ENCODE data around the gene STUM. TPM values are rescaled to one million over a fixed set of nuclear protein-coding genes. Genes with fewer than 3 reads are reported as not detected.

Gene STUM
- total RNA-seq, 1 experiment from 2014 or later: 0.11 TPM

DNA sequence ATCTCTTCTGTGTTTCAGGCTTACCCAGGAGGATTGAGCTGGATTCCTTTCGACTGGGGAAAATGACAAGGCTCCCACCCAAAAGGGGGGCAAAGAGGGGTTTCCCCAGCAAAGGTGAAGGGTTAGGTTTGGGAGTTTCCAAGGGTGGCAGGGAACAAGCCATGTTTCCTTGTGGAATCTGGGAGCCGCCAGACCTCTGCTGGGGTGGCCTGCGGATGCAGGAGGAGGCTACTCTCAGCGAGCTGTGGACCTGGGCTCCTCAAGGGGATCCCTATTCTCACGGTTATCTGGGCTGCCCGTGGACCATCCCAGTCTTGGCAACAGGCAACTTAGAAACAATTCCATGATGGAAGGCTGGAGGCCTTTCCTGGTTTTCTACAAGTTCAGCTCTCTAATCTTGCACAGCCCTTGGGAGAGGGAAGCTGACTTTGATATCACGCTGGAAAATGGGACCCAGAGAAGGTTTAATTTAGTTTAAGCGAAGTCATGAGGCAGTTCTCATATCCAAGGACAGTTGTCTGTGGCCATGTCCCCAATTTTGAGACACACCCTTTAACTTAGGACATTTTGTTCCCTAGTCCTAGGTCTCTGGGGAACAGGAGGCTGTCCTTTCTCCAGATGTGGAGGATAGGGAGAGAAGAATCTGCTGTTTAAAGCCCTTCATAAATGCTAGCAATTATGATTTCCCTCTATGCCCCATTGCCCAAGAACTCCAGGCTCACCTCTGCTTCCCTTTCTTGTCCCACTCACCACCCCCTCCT, 24.7 kb upstream of the STUM start:
- TF ChIP-seq, protein P1, sequence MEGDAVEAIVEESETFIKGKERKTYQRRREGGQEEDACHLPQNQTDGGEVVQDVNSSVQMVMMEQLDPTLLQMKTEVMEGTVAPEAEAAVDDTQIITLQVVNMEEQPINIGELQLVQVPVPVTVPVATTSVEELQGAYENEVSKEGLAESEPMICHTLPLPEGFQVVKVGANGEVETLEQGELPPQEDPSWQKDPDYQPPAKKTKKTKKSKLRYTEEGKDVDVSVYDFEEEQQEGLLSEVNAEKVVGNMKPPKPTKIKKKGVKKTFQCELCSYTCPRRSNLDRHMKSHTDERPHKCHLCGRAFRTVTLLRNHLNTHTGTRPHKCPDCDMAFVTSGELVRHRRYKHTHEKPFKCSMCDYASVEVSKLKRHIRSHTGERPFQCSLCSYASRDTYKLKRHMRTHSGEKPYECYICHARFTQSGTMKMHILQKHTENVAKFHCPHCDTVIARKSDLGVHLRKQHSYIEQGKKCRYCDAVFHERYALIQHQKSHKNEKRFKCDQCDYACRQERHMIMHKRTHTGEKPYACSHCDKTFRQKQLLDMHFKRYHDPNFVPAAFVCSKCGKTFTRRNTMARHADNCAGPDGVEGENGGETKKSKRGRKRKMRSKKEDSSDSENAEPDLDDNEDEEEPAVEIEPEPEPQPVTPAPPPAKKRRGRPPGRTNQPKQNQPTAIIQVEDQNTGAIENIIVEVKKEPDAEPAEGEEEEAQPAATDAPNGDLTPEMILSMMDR (conservative IDR thresholded peaks at IDR 0.05): no peak
- Histone ChIP-seq H3K27me3 (ENCODE audit: insufficient read depth, low read length) (no peaks in the 10 kb centered on the region; the same call in 1 of the 2 replicates), H3K4ac (ENCODE audit: low read depth, low read length) (no peak overlapping the region), H3K23me2 (ENCODE audit: insufficient read length, low read depth, low read length, poor library complexity, severe bottlenecking) (no peaks in the 10 kb centered on the region), H3K18ac (ENCODE audit: insufficient read length, low read depth, low read length) (no peak overlapping the region), H4K20me1 (ENCODE audit: control insufficient read depth, insufficient read depth, insufficient read length) (no peaks in the 10 kb centered on the region), H3K9ac (ENCODE audit: extremely low read depth, insufficient read length, low read length) (no peak overlapping the region), H4K8ac (replicated peaks; ENCODE audit: insufficient read length, low read depth, low read length) (no peak overlapping the region), H2BK120ac (ENCODE audit: low read depth, low read length, poor library complexity, severe bottlenecking) (no peak overlapping the region), H3K4me2 (ENCODE audit: insufficient read depth, insufficient read length, low read length) (no peak overlapping the region), H3K27ac (ENCODE audit: insufficient read length, low read depth, low read length) (no peak overlapping the region), H4K91ac (ENCODE audit: insufficient read length, low read depth, low read length) (no peak overlapping the region), H3K14ac (ENCODE audit: insufficient read depth, low read length) (no peak overlapping the region), H2AK5ac (ENCODE audit: insufficient read length, low read length) (no peak overlapping the region), H2BK5ac (ENCODE audit: insufficient read length, low read length) (no peak overlapping the region), H3K4me1 (ENCODE audit: insufficient read depth, low read length) (peaks cover 14% of the 10 kb centered on the region; the same call in 1 of the 2 replicates), H3K56ac (ENCODE audit: insufficient read length, low read depth, low read length) (no peak overlapping the region), H2AFZ (ENCODE audit: low read length) (no peak overlapping the region), H2BK20ac (ENCODE audit: low read depth, low read length, poor library complexity, severe bottlenecking) (no peak overlapping the region), H3K23ac (ENCODE audit: insufficient read length, low read depth, low read length) (no peak overlapping the region), H4K5ac (ENCODE audit: insufficient read length, low read depth, low read length) (no peak overlapping the region), H3K9me3 (ENCODE audit: control insufficient read depth, low read depth, low read length) (no peaks in the 10 kb centered on the region), H3K79me2 (ENCODE audit: insufficient read depth, low read length) (no peaks in the 10 kb centered on the region), H2BK12ac (ENCODE audit: insufficient read length, low read depth, low read length) (no peak overlapping the region), H3K79me1 (ENCODE audit: insufficient read depth, low read depth, low read length, poor library complexity, severe bottlenecking) (no peaks in the 10 kb centered on the region), H3T11ph (ENCODE audit: low read length) (no peak overlapping the region), H2BK15ac (ENCODE audit: low read depth, low read length) (no peak overlapping the region)
- no peaks in the 10 kb centered on the region for H3K9me3 Mint-ChIP-seq
- peaks cover 23 to 29% of the 10 kb centered on the region in 2 experiments for H3K4me1 Mint-ChIP-seq
- DNase-seq: no peak
- H3K27me3 Mint-ChIP-seq (ENCODE audit: low read depth): peaks cover 61% of the 10 kb centered on the region
- no CpG with 5 or more reads among the region's 8 CpGs for WGBS (ENCODE audit: extremely low coverage, insufficient read length, low lambda C conversion rate)
- H3K36me3 Mint-ChIP-seq (ENCODE audit: insufficient read depth in 1 of 3, low read depth in 3 of 3): no peaks in the 10 kb centered on the region; a peak in 1 of 7 replicates
- no peak overlapping the region for H3K4me3 Mint-ChIP-seq
- no peak overlapping the region for H3K27ac Mint-ChIP-seq

Measured in H9 (cell line).